SK-N-SH treated with all-trans-retinoic acid at 6 μM for 48 hours (cell line): ENCODE measurements around the gene ADGRL2.

Experiments used
- BACH2 ChIP-seq: fragments of 250-450 bp; sonication (Bioruptor Pico); IDR thresholded peaks from 2 replicates; pipeline ENCODE4 v1.9.0; 2021; ENCODE audit warnings: mild to moderate bottlenecking, borderline replicate concordance
- CSDC2 ChIP-seq: fragments of 250-450 bp; sonication (Bioruptor Pico); IDR thresholded peaks from 2 replicates; pipeline ENCODE4 v1.5.0; 2020; ENCODE audit warnings: mild to moderate bottlenecking, moderate library complexity
- ESRRG ChIP-seq: fragments of 250-450 bp; sonication (Bioruptor Pico); IDR thresholded peaks from 2 replicates; pipeline ENCODE4 v1.6.1; 2021; ENCODE audit warnings: mild to moderate bottlenecking
- OSR1 ChIP-seq: fragments of 250-450 bp; sonication (Bioruptor Pico); IDR thresholded peaks from 2 replicates; pipeline ENCODE4 v1.8.0; 2022; ENCODE audit warnings: moderate library complexity, mild to moderate bottlenecking, inconsistent platforms
- PPARA ChIP-seq: fragments of 250-450 bp; sonication (Bioruptor Pico); IDR thresholded peaks from 2 replicates; pipeline ENCODE4 v1.5.0; 2020; ENCODE audit warnings: mild to moderate bottlenecking, borderline replicate concordance
- RARB ChIP-seq: fragments of 250-450 bp; sonication (Bioruptor Pico); IDR thresholded peaks from 2 replicates; pipeline ENCODE4 v1.8.0; 2021; ENCODE audit warnings: mild to moderate bottlenecking, moderate library complexity
- SNAI2 ChIP-seq: fragments of 250-450 bp; sonication (Bioruptor Pico); IDR thresholded peaks from 2 replicates; pipeline ENCODE4 v1.5.0; 2020; ENCODE audit warnings: mild to moderate bottlenecking, moderate library complexity
- TCF4 ChIP-seq: fragments of 250-450 bp; sonication (Bioruptor Pico); IDR thresholded peaks from 2 replicates; pipeline ENCODE4 v1.8.0; 2021; ENCODE audit warnings: mild to moderate bottlenecking, moderate library complexity, borderline replicate concordance
- ZC3H10 ChIP-seq: fragments of 250-450 bp; sonication (Bioruptor Pico); IDR thresholded peaks from 2 replicates; pipeline ENCODE4 v1.5.1; 2021; ENCODE audit warnings: mild to moderate bottlenecking, moderate library complexity
- ZFP3 ChIP-seq: fragments of 250-450 bp; sonication (Bioruptor Pico); IDR thresholded peaks from 2 replicates; pipeline ENCODE4 v1.5.0; 2020; ENCODE audit warnings: mild to moderate bottlenecking, moderate library complexity
- ZFP30 ChIP-seq: fragments of 450-650 bp; formaldehyde crosslinking; IDR thresholded peaks from 2 replicates; pipeline ENCODE4 v1.5.0; 2022; ENCODE audit warnings: mild to moderate bottlenecking, moderate library complexity
- TF ChIP-seq, protein P1 (sequence below): fragments of 250-450 bp; sonication (Bioruptor Pico); IDR thresholded peaks from 2 replicates; pipeline ENCODE4 v1.8.0; 2020; ENCODE audit warnings: mild to moderate bottlenecking, moderate library complexity, borderline replicate concordance
- TF ChIP-seq, protein P2 (sequence below): fragments of 250-450 bp; sonication (Bioruptor Pico); IDR thresholded peaks from 2 replicates; pipeline ENCODE4 v1.8.0; 2021; ENCODE audit warnings: low read depth, mild to moderate bottlenecking, moderate library complexity, borderline replicate concordance
- TF ChIP-seq, protein P3 (sequence below): fragments of 250-450 bp; sonication (Bioruptor Pico); IDR thresholded peaks from 2 replicates; pipeline ENCODE4 v1.5.1; 2020; ENCODE audit warnings: low read depth, mild to moderate bottlenecking, moderate library complexity

DNA sequence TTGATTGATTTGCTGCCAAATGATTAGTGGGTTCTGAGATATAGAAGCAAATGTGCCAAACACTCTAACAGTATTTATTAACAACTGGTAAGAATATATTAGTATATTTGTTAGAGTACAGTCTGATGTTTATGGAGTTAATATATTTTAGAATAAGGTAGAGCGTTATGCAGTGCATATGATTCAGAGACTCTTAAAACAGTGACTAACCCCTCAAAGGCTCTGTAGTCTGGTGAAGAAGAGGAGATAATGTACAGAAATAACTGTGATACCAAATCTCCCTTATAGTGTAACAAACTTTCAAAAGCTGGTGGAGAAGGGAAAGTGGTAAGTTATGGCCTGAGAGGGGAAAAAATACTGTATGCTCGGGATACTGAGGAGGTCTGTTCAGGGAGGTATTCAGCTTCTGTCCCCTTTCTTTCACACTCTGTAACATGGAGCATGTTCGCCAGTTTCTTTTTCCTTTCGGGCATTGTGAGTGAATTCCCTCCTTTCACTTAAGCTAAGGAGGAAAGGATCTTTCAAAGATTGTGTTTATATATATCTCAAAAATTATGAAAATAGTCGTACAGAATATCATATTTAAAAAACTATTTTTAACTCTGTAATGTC lies 121.2 kb downstream of the ADGRL2 start:
- TF ChIP-seq SNAI2 (CRISPR knock-in tag) (no peak), ZC3H10 (no peak), CSDC2 (CRISPR knock-in tag) (no peak), OSR1 (CRISPR knock-in tag) (no peak), RARB (no peak), ZFP3 (CRISPR knock-in tag) (no peak), BACH2 (no peak), ZFP30 (CRISPR knock-in tag) (no peak), PPARA (CRISPR knock-in tag) (no peak), TCF4 (CRISPR knock-in tag) (no peak), ESRRG (no peak)
- TF ChIP-seq, protein P1, sequence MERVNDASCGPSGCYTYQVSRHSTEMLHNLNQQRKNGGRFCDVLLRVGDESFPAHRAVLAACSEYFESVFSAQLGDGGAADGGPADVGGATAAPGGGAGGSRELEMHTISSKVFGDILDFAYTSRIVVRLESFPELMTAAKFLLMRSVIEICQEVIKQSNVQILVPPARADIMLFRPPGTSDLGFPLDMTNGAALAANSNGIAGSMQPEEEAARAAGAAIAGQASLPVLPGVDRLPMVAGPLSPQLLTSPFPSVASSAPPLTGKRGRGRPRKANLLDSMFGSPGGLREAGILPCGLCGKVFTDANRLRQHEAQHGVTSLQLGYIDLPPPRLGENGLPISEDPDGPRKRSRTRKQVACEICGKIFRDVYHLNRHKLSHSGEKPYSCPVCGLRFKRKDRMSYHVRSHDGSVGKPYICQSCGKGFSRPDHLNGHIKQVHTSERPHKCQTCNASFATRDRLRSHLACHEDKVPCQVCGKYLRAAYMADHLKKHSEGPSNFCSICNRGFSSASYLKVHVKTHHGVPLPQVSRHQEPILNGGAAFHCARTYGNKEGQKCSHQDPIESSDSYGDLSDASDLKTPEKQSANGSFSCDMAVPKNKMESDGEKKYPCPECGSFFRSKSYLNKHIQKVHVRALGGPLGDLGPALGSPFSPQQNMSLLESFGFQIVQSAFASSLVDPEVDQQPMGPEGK: no peak
- TF ChIP-seq, protein P2, sequence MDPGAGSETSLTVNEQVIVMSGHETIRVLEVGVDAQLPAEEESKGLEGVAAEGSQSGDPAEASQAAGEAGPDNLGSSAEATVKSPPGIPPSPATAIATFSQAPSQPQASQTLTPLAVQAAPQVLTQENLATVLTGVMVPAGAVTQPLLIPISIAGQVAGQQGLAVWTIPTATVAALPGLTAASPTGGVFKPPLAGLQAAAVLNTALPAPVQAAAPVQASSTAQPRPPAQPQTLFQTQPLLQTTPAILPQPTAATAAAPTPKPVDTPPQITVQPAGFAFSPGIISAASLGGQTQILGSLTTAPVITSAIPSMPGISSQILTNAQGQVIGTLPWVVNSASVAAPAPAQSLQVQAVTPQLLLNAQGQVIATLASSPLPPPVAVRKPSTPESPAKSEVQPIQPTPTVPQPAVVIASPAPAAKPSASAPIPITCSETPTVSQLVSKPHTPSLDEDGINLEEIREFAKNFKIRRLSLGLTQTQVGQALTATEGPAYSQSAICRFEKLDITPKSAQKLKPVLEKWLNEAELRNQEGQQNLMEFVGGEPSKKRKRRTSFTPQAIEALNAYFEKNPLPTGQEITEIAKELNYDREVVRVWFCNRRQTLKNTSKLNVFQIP (CRISPR knock-in tag): no peak
- TF ChIP-seq, protein P3, sequence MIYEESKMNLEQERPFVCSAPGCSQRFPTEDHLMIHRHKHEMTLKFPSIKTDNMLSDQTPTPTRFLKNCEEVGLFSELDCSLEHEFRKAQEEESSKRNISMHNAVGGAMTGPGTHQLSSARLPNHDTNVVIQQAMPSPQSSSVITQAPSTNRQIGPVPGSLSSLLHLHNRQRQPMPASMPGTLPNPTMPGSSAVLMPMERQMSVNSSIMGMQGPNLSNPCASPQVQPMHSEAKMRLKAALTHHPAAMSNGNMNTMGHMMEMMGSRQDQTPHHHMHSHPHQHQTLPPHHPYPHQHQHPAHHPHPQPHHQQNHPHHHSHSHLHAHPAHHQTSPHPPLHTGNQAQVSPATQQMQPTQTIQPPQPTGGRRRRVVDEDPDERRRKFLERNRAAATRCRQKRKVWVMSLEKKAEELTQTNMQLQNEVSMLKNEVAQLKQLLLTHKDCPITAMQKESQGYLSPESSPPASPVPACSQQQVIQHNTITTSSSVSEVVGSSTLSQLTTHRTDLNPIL (CRISPR knock-in tag): no peak
